ENCODE measurements around the gene SMCO3. TPM values are rescaled to one million over a fixed set of nuclear protein-coding genes. Genes with fewer than 3 reads are reported as not detected.

SMCO3 gene
- total RNA-seq = 21.0 TPM

- DNase-seq (ENCODE audit: low spot score) (no peak), ATAC-seq (no peak)
- intact Hi-C loops (cut with DNase I) = no loop called here
Observed at GRCh38 chr12:14814014-14814413, at the start of gene SMCO3. SMCO3 (minus strand) TSS chr12:14814182; CDS start chr12:14806680, 7,502 bp downstream.

DNA sequence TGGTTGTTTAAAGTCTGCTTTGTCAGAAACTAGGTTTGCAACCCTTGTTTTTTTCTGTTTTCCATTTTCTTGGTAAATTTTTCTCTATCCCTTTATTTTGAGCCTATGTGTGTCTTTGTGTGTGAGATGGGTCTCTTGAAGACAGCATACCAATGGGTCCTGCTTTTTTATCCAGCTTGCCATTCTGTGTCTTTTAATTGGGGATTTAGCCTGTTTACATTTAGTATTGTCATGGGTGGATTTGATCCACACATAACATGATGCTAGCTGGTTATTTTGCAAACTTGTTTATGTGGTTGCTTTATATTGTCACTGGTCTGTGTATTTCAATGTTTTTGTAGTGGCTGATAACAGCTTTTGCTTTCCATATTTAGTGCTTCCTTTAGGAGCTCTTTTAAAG lies 46.5 kb upstream of the SMCO3 start:
- no peak for ATAC-seq
- intact Hi-C loops (cut with DNase I) = no loop called here
- no peak for DNase-seq (ENCODE audit: low spot score)

DNA sequence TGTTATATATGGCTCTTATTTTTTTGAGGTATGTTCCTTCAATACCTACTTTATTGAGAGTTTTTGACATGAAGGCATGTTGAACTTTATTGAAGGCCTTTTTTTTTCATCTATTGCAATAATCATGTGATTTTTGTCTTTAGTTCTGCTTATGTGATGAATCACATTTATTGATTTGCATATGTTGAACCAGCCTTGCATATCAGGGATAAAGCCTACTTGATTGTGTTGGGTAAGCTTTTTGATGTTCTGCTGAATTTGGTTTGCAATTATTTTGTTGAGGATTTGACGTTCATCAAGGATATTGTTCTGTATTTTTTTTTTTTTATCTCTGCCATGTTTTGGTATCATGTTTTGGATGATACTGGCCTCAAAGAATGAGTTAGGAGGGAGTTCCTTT lies 44.5 kb upstream of the SMCO3 start:
- ATAC-seq (no peak), DNase-seq (ENCODE audit: low spot score) (no peak)
- intact Hi-C loops (cut with DNase I) = no loop called here

DNA sequence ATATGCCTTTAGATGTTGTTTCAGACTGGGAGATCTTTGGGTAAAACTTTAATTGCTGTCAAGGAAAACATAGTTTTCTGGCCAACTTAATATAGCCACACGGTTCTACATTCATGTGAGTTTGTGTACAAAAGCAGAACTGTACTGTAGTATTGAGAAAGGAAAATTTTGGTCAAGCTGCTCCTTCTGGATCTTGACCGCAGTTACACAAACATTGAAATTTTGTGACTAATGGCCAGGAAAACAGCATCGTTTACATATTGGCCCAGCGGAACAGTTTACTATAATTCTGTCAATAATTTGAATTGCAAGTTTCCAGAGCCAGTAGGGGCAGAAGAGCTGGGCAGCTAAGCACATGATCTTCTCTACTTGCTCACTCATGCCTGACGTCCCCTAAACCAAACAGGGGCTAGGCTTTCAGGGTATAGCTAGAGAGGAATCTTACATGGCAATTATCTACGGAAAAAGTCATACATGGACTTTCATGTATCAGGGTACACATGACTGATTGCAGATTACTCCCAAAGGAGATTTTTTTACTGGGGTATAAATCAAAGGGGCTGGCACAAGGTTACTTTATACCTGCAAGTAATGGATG lies 40.7 kb upstream of the SMCO3 start:
- ATAC-seq = peak; percentile 71
- intact Hi-C loops (cut with DNase I) = no loop called here

DNA sequence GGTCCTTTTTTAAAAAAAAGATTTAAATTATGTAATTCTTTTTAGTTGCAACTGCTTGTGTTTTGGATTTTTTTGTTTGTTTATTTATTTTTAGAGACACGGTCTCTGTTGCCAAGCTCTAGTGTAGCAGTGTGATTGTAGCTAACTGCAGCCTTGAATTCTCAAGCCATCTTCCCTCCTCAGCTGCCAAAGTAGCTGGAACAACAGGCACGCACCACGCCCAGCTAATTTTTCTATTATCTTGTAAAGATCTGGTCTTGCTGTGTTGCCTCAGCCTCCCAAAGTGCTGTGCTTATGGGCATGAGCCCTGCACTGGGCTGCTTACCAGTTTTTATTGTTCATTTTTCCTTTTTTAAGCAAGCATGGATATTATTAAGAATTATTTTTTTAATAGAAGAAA lies 40.0 kb upstream of the SMCO3 start:
- intact Hi-C loops (cut with DNase I) = no loop called here
- DNase-seq (ENCODE audit: low spot score) (no peak), ATAC-seq (peak; percentile 74)

More for the DNA sequence above, 40.7 kb upstream of the SMCO3 start:
- DNase-seq (ENCODE audit: low spot score) = no peak

DNA sequence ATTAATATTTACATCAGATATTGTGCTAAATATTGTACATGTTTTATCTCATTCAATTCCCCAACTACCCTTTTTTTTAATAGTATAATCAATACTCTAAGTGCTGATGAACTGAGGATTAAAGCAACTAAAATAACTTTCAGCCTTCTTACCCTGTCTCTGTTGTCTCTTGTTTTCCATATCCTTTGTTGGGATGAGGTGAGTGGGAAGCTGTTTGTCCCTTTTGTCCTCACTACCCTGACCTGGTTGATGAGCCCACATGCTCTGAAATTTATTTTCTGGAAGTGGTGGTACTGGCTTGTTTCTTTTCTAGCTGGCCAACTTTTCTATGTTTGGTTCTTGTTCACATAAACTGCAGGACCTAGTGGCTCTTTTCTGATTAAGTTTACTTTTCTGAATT lies 38.9 kb upstream of the SMCO3 start:
- DNase-seq (ENCODE audit: low spot score) = no peak
- ATAC-seq = no peak
- intact Hi-C loops (cut with DNase I) = no loop called here

- ATAC-seq (no peak), DNase-seq (ENCODE audit: low spot score) (no peak)
- intact Hi-C loops (cut with DNase I) = no loop called here
Observed at GRCh38 chr12:14850929-14851663, 37.1 kb upstream of the SMCO3 start.

- DNase-seq (ENCODE audit: low spot score) = no peak
- intact Hi-C loops (cut with DNase I) = loop anchor here (5.0 kb wide), 1 partner anchor 148 kb away; no protein-coding TSS in a partner anchor
- peak; percentile 91 for ATAC-seq
Observed at GRCh38 chr12:14849661-14850060, 35.7 kb upstream of the SMCO3 start.

- DNase-seq (ENCODE audit: low spot score) = no peak
- ATAC-seq = no peak
- intact Hi-C loops (cut with DNase I) = loop anchor here (5.0 kb wide), 1 partner anchor 150 kb away; no protein-coding TSS in a partner anchor
Observed at GRCh38 chr12:14846876-14847580, 33.0 kb upstream of the SMCO3 start.

DNA sequence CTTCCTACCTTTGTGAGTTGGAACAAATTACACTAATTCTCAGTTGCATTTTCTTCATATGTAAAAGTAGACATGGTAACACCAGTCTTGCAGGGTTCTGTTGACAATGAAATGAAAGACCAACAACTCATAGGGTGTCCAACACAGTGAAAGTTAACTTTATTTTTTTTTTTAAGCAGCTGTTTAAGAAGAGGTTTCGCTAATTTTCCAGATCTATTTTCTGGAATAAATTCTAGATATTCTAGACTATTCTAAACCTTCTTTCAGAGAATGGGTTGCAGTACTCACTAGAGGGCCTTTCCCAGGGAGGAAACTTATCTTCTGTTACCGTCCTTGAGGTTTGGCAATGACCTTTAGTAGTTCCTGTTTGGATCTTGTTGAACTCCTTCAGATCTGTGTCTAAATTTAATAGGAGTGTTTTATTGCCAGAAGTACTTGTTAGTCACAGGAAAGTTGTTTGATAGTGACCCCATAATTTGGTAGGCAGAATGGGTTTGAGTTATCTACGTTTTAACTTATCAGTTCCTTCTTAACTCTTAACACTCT lies 32.1 kb upstream of the SMCO3 start:
- intact Hi-C loops (cut with DNase I) = loop anchor here (5.0 kb wide), 1 partner anchor 151 kb away; no protein-coding TSS in a partner anchor
- no peak for DNase-seq (ENCODE audit: low spot score)
- ATAC-seq = peak; percentile 28

- DNase-seq (ENCODE audit: low spot score) (no peak), ATAC-seq (peak; percentile 74)
- intact Hi-C loops (cut with DNase I) = loop anchor here (5.0 kb wide), 1 partner anchor 152 kb away; no protein-coding TSS in a partner anchor
Observed at GRCh38 chr12:14845350-14845750, 31.4 kb upstream of the SMCO3 start.

- DNase-seq (ENCODE audit: low spot score) = no peak
- intact Hi-C loops (cut with DNase I) = no loop called here
- ATAC-seq = no peak
Observed at GRCh38 chr12:14844401-14844800, 30.4 kb upstream of the SMCO3 start.

DNA sequence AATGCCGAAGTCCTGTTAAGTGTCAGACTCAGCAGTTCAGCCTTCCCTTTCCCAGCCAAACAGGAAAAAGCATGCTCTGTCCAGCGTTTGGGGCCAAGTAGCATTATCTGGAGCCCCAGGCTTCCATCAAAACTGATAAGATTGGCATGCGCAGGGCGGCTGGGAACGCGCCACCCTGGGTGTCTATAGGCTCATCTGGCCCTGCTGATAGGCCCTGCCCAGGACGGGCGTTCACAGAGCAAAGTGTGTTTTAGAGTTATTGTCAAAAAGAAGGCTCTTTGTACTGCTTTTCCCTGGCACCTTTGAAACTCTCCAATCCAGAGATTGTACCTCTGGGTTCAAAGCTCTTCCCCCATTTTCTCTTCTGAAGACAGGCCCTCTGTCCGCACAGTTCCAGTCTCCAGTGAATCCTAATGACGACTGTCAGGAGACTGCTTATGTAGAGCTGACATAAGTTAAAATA lies 29.5 kb upstream of the SMCO3 start, which contains the start of gene ART4:
Gene ART4, minus strand, starts transcription at position 102 of the 463 bp plus-strand sequence. CDS start 413 bp downstream, outside the sequence.
- intact Hi-C loops (cut with DNase I) = no loop called here
- ATAC-seq = no peak
- DNase-seq (ENCODE audit: low spot score) = no peak

GRCh38 chr12:14842315-14842714 lies 28.3 kb upstream of the SMCO3 start:
- intact Hi-C loops (cut with DNase I) = no loop called here
- ATAC-seq = no peak
- no peak for DNase-seq (ENCODE audit: low spot score)

DNA sequence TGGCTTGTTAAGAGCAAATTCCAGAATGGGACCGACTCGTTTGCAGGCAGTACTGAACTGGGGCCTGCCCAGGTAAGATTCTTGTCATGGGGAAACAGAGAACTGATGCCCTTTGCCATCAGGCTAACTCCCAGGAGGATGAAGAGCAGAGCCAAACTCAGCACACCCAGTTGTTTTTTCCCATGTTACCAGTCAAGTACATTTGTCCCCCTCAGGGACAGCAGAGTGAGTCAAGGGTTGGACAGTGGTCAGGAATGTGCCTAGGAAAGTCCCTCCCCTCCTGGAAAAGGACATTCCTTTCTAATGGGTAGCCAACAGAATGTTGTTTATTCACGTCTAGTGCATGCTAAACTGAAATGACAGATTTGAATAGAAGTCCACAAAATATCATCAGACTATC lies 27.8 kb upstream of the SMCO3 start:
- intact Hi-C loops (cut with DNase I) = no loop called here
- ATAC-seq = peak; percentile 79
- no peak for DNase-seq (ENCODE audit: low spot score)

DNA sequence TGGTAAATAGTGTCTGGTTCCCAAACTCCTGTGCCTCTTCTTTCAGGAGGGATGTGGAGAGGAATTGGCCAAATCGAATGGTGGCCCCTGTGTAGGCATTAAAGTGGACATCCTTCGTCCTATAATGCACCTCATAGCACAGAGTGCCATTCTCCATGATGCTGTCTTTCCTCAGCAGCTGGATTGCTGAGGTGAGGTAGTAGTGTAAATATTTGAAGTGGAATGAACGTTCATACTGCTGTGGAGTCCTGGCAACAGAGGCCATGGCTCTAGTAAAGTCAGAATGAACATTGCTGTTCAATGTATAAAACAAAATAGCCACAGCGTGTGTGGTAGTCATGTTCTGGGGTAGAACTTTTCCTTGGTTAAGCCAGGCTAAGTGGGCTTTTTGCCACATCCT lies 26.6 kb upstream of the SMCO3 start:
- DNase-seq (ENCODE audit: low spot score) (no peak), ATAC-seq (no peak)
- intact Hi-C loops (cut with DNase I) = no loop called here

- DNase-seq (ENCODE audit: low spot score) = no peak
- ATAC-seq = no peak
- intact Hi-C loops (cut with DNase I) = no loop called here
Observed at GRCh38 chr12:14839262-14839661, 25.3 kb upstream of the SMCO3 start.

DNA sequence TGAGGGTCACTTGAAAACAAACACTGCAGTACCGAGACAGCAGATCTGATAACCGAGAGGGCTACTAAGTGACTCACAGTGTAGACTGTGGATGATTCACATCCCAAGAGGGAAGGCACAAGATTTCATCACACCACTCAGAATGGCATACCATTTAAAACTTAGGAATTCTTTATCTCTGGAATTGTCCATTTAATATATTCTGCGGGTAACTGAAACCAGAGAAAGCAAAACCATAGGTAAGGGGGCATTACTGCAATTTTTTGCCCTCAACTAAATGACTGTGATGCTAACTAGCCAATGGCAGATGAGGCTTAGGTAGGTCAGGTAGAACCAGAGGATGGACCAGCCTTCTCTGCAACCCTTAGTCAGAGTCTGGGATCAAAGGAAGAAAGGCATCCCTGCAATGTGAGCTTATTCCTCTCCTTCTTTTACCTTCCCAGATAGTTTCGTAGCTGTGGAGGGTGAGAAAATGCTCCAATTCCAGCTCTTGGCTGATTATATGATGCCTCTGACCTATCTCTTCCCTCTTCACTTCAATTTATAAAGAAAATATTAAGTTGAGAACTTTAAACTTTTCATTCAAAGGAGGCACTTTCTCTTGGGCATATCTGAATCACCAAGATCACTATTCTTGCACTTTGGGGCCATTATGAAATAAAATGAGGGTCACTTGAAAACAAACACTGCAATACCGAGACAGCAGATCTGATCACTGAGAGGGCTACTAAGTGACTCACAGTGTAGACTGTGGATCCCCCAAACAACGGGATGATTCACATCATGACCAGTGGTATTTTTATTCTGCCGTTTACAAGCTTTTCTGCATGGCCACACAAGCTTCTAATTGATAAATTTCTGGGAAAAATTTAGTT lies 22.6 kb upstream of the SMCO3 start:
- DNase-seq (ENCODE audit: low spot score) (no peak), ATAC-seq (no peak)
- intact Hi-C loops (cut with DNase I) = no loop called here

DNA sequence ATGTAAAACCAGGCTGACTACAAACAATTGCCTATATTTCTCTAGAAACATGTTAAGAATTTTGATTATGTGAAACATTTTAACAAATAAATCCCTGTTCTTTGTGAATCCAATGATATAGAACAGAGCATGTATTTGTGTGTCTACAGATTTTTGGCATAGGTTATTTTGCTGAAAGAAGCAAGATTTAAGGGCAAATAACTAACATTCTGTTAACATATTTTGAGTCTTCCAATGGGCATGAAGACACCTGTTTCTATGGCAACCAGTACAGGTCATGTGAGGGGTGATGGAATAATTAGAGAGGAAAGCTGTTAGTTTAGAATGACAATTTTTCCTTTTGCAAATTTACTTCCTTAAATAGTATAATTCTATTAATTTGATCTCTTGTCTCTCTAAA lies 20.5 kb upstream of the SMCO3 start:
- no peak for DNase-seq (ENCODE audit: low spot score)
- ATAC-seq = no peak
- intact Hi-C loops (cut with DNase I) = no loop called here

All from sciatic nerve (tissue), 2 donors.